A549 (cell line): ENCODE data around the gene PTPN23. TPM values are rescaled to one million over a fixed set of nuclear protein-coding genes. Genes with fewer than 3 reads are reported as not detected.

Experiments
- ATAC-seq, 2 experiments: fragments of 200-7000 bp in 1 of 2; fragments of >200 bp in 1 of 2; cut with Nextera tagmentation in 1 of 2; cut with Tn5 transposase in 1 of 2; 3 replicates each; pipeline versions ENCODE4 v1.8.0 to v1.9.1; 2018 to 2020; ENCODE audit warnings: mild to moderate bottlenecking in 1 of 2, moderate library complexity in 1 of 2
- CTCF ChIA-PET: fragments of 300-600 bp; sonication (Branson Sonifier 250); formaldehyde crosslinking; extraction: SDS; loops from one replicate; lab custom pipeline; 2021; ENCODE audit warnings: antibody characterized with exemption, inconsistent platforms; lab: Yijun Ruan, JAX
- POLR2A ChIA-PET: fragments of 350-600 bp; formaldehyde crosslinking; extraction: SDS; loops from one replicate; lab custom pipeline; 2021; ENCODE audit warnings: antibody characterized with exemption, inconsistent platforms; lab: Yijun Ruan, JAX
- DNase-seq, 2 experiments: peaks; one replicate each; pipeline versions ENCODE4 v3.0.0 to v3.0.0-alpha.2; 2011 to 2016; ENCODE audit warnings: low read depth in 1 of 2, low spot score in 1 of 2
- FAIRE-seq: peaks from 2 replicates; lab custom pipeline; 2011; peaks lifted over from hg19 to GRCh38; lab: Jason Lieb, UNC
- H3K27ac ChIP-seq, 2 experiments: fragments of >200 bp; sonication (Bioruptor Twin); formaldehyde crosslinking; 3 replicates each; pipeline ENCODE4 v1.5.1; 2016 to 2017
- H3K4me1 ChIP-seq: fragments of >200 bp; sonication (Bioruptor Twin); formaldehyde crosslinking; 3 replicates; pipeline ENCODE4 v1.6.1; 2016
- H3K4me2 ChIP-seq: fragments of >200 bp; sonication (Bioruptor Twin); formaldehyde crosslinking; 3 replicates; pipeline ENCODE4 v1.6.1; 2016
- H3K4me3 ChIP-seq: fragments of >200 bp; sonication (Bioruptor Twin); formaldehyde crosslinking; 3 replicates; pipeline ENCODE4 v1.5.1; 2016
- H3K9me3 ChIP-seq: fragments of >200 bp; sonication (Bioruptor Twin); formaldehyde crosslinking; 3 replicates; pipeline ENCODE4 v1.6.1; 2016
- CBX8 ChIP-seq: fragments of 200-600 bp; sonication (generic); IDR thresholded peaks from 2 replicates; pipeline ENCODE4 v1.6.1; 2016
- CEBPB ChIP-seq, 2 experiments: fragments of >200 bp in 1 of 2; sonication (Bioruptor Twin) in 1 of 2; formaldehyde crosslinking in 1 of 2; IDR thresholded peaks; 2 replicates each; pipeline ENCODE4 v1.6.1; 2012 to 2016
- CHD2 ChIP-seq: fragments of 150-350 bp; IDR thresholded peaks from 2 replicates; pipeline ENCODE4 v1.6.1; 2014; ENCODE audit warnings: low read length; ENCODE audit not compliant: partially characterized antibody
- E2F6 ChIP-seq: IDR thresholded peaks from 2 replicates; pipeline ENCODE4 v1.6.1; 2012; ENCODE audit warnings: low read depth, borderline replicate concordance
- EHF ChIP-seq: fragments of 250-450 bp; sonication (Bioruptor Pico); IDR thresholded peaks from 2 replicates; pipeline ENCODE4 v1.5.0; 2020; ENCODE audit warnings: mild to moderate bottlenecking
- EHMT2 ChIP-seq: fragments of 200-600 bp; sonication (generic); IDR thresholded peaks from 2 replicates; pipeline ENCODE4 v1.6.1; 2016; ENCODE audit warnings: antibody characterized with exemption, low read depth, mild to moderate bottlenecking, moderate library complexity
- EP300 ChIP-seq, 2 experiments: fragments of >200 bp; sonication (Bioruptor Twin); formaldehyde crosslinking; IDR thresholded peaks; 2 replicates in 1 of 2; 3 replicates in 1 of 2; pipeline ENCODE4 v1.6.1; 2016 to 2017
- FOXS1 ChIP-seq: fragments of 250-450 bp; sonication (Bioruptor Pico); IDR thresholded peaks from 2 replicates; pipeline ENCODE4 v1.5.0; 2020; ENCODE audit warnings: mild to moderate bottlenecking, moderate library complexity
- GATA3 ChIP-seq: IDR thresholded peaks from 2 replicates; pipeline ENCODE4 v1.6.1; 2012; ENCODE audit warnings: borderline replicate concordance
- HDAC2 ChIP-seq: fragments of 200-600 bp; sonication (generic); IDR thresholded peaks from 2 replicates; pipeline ENCODE4 v1.6.1; 2016
- HEYL ChIP-seq: fragments of 250-450 bp; sonication (Bioruptor Pico); IDR thresholded peaks from 2 replicates; pipeline ENCODE4 v1.8.0; 2021; ENCODE audit warnings: mild to moderate bottlenecking, moderate library complexity
- JUNB ChIP-seq: fragments of >200 bp; sonication (Bioruptor Twin); formaldehyde crosslinking; IDR thresholded peaks from 2 replicates; pipeline ENCODE4 v1.6.1; 2016
- KDM1A ChIP-seq: fragments of 200-600 bp; sonication (generic); IDR thresholded peaks from 2 replicates; pipeline ENCODE4 v1.6.1; 2016; ENCODE audit warnings: low read depth, mild to moderate bottlenecking
- KDM5A ChIP-seq: fragments of 200-600 bp; sonication (generic); IDR thresholded peaks from 2 replicates; pipeline ENCODE4 v1.6.1; 2016; ENCODE audit warnings: antibody characterized with exemption, mild to moderate bottlenecking
- MYC ChIP-seq: IDR thresholded peaks from 2 replicates; pipeline ENCODE4 v1.6.1; 2012; ENCODE audit warnings: mild to moderate bottlenecking, inconsistent platforms, low read length, improper control_type of control experiment, borderline replicate concordance
- NPAS2 ChIP-seq: fragments of 250-450 bp; sonication (Bioruptor Pico); IDR thresholded peaks from 2 replicates; pipeline ENCODE4 v1.8.0; 2022; ENCODE audit warnings: mild to moderate bottlenecking, moderate library complexity, borderline replicate concordance
- POLR2A ChIP-seq: IDR thresholded peaks from 2 replicates; pipeline ENCODE4 v1.6.1; 2012; ENCODE audit warnings: mild to moderate bottlenecking, low read length
- POLR2AphosphoS2 ChIP-seq: conservative IDR thresholded peaks from 2 replicates; pipeline ENCODE4 v1.6.1; 2012; ENCODE audit warnings: low read length, improper control_type of control experiment, inconsistent platforms
- RAD21 ChIP-seq, 2 experiments: fragments of >200 bp in 1 of 2; sonication (Bioruptor Twin) in 1 of 2; formaldehyde crosslinking in 1 of 2; IDR thresholded peaks in 1 of 2; conservative IDR thresholded peaks in 1 of 2; 2 replicates in 1 of 2; 3 replicates in 1 of 2; pipeline ENCODE4 v1.6.1; 2012 to 2018; ENCODE audit warnings: inconsistent platforms in 1 of 2
- RARB ChIP-seq: fragments of 250-450 bp; sonication (Bioruptor Pico); IDR thresholded peaks from 2 replicates; pipeline ENCODE4 v1.8.0; 2021; ENCODE audit warnings: mild to moderate bottlenecking, moderate library complexity
- RCOR1 ChIP-seq: fragments of 150-350 bp; IDR thresholded peaks from 2 replicates; pipeline ENCODE4 v1.6.1; 2014; ENCODE audit warnings: antibody characterized with exemption, low read length, low read depth
- RFX5 ChIP-seq: fragments of 450-650 bp; IDR thresholded peaks from 2 replicates; pipeline ENCODE4 v1.7.1; 2014; ENCODE audit warnings: antibody characterized with exemption, mild to moderate bottlenecking, moderate library complexity
- ZC3H11A ChIP-seq: fragments of 450-650 bp; IDR thresholded peaks from 2 replicates; pipeline ENCODE4 v1.6.1; 2014; ENCODE audit warnings: antibody characterized with exemption, mild to moderate bottlenecking
- ZNF302 ChIP-seq: fragments of 250-450 bp; sonication (Bioruptor Pico); IDR thresholded peaks from 2 replicates; pipeline ENCODE4 v1.9.0; 2021; ENCODE audit warnings: inconsistent platforms, mild to moderate bottlenecking, moderate library complexity
- WGBS: methylation state at CpG from one replicate; pipeline ENCODE4 v1.1.6; 2017; ENCODE audit errors: missing lambda C conversion rate; 5-methylcytosine and 5-hydroxymethylcytosine counted together
- polyA plus RNA-seq, 4 experiments: library from polyadenylated mRNA; depleted of rRNA in 3 of 4; stranded (reverse); fragments of >200 nt; fragmentation: RNase III in 1 of 4; extraction: RNeasy Plus Mini Kit Qiagen cat#74134 plus additional on column Dnase treatment in 1 of 4; gene quantifications; 2 replicates in 3 of 4; 3 replicates in 1 of 4; pipeline ENCODE4 v1.2.3, GENCODE V29; 2011 to 2017
- TF ChIP-seq, protein P1 (sequence below): fragments of 200-600 bp; sonication (generic); IDR thresholded peaks from 2 replicates; pipeline ENCODE4 v1.6.1; 2016; ENCODE audit warnings: antibody characterized with exemption, mild to moderate bottlenecking, moderate library complexity
- TF ChIP-seq, protein P2 (sequence below): fragments of 150-350 bp; IDR thresholded peaks from 2 replicates; pipeline ENCODE4 v1.6.1; 2014; ENCODE audit warnings: low read depth, mild to moderate bottlenecking, low read length
- TF ChIP-seq, protein P3 (sequence below): fragments of >200 bp; sonication (Bioruptor Twin); formaldehyde crosslinking; IDR thresholded peaks from 3 replicates; pipeline ENCODE4 v1.6.1; 2016

The PTPN23 gene
- polyA plus RNA-seq, 2 of the 4 experiments (the other 2 are of a cell fraction) = 1.5 to 16.8 TPM

- TF ChIP-seq, protein P1, sequence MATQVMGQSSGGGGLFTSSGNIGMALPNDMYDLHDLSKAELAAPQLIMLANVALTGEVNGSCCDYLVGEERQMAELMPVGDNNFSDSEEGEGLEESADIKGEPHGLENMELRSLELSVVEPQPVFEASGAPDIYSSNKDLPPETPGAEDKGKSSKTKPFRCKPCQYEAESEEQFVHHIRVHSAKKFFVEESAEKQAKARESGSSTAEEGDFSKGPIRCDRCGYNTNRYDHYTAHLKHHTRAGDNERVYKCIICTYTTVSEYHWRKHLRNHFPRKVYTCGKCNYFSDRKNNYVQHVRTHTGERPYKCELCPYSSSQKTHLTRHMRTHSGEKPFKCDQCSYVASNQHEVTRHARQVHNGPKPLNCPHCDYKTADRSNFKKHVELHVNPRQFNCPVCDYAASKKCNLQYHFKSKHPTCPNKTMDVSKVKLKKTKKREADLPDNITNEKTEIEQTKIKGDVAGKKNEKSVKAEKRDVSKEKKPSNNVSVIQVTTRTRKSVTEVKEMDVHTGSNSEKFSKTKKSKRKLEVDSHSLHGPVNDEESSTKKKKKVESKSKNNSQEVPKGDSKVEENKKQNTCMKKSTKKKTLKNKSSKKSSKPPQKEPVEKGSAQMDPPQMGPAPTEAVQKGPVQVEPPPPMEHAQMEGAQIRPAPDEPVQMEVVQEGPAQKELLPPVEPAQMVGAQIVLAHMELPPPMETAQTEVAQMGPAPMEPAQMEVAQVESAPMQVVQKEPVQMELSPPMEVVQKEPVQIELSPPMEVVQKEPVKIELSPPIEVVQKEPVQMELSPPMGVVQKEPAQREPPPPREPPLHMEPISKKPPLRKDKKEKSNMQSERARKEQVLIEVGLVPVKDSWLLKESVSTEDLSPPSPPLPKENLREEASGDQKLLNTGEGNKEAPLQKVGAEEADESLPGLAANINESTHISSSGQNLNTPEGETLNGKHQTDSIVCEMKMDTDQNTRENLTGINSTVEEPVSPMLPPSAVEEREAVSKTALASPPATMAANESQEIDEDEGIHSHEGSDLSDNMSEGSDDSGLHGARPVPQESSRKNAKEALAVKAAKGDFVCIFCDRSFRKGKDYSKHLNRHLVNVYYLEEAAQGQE = no peak
- TF ChIP-seq POLR2AphosphoS2 = no peak
- no peak for TF ChIP-seq POLR2A
Measured at GRCh38 chr3:47365213-47366153, 15.3 kb upstream of the PTPN23 start (continued).

DNA sequence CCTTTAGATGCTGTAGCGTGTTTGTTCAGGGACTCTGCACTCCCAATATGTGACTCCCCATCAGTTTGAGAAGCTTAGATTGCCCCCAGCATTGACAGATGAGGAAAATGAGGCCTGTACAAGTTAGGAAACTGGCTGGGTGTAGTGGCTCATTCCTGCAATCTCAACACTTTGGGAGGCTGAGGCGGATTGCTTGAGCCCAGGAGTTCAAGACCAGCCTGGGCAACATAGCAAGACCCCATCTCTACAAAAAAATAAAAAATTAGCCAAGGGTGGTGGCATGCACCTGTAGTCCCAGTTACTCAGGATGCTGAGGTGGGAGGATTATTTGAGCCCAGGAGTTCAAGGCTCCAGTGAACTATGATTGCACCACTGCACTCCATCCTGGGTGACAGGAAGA, 14.0 kb upstream of the PTPN23 start:
- no peak overlapping the region for H3K27ac ChIP-seq
- ATAC-seq (no peak), FAIRE-seq (no peak), DNase-seq (no peak)
- TF ChIP-seq KDM1A (no peak), ZNF302 (CRISPR knock-in tag) (no peak), MYC (no peak), CBX8 (no peak), JUNB (no peak), RARB (CRISPR knock-in tag) (no peak), FOXS1 (CRISPR knock-in tag) (no peak), E2F6 (no peak), CHD2 (no peak), NPAS2 (no peak), POLR2AphosphoS2 (no peak), RAD21 (conservative IDR thresholded peaks at IDR 0.05 in 1 of 2, IDR thresholded peaks at IDR 0.05 in 1 of 2) (no peak), CEBPB (IDR thresholded peaks at IDR 0.05) (no peak), RFX5 (no peak), ZC3H11A (no peak), GATA3 (no peak)
- ChIA-PET POLR2A (no interaction called here), CTCF (no interaction called here)
- no peaks in the 10 kb centered on the region for H3K9me3 ChIP-seq
- WGBS = 79% methylated on average over 2 of the region's 2 CpGs
- H3K4me1 ChIP-seq = no peaks in the 10 kb centered on the region
- no peak overlapping the region for H3K4me2 ChIP-seq
- H3K4me3 ChIP-seq = no peak overlapping the region

DNA sequence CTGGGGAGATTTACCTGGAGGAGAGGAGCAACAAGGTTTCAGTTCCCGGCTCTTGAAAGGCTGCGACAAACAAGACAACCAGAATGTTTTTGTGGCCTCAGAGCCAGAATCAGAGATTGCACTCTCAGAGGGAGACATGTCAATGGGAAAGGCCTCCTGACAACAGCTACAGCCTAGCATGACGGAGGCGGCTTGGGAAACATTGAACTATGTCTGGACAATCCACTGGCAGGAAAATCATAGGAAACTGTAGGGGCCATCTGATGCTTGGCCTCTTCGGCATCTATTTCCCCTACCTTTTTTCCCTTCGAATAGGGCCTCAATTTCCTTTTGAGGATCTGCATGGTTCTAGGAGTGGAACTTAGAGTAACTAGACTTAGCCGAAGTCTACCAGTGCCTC, 13.2 kb upstream of the PTPN23 start:
- FAIRE-seq (no peak), ATAC-seq (no peak), DNase-seq (no peak)
- no peak overlapping the region for H3K4me2 ChIP-seq
- no peak for TF ChIP-seq JUNB
- no peak for TF ChIP-seq EHF (CRISPR knock-in tag)
- no peak for TF ChIP-seq RFX5
- no peak for TF ChIP-seq EP300 (IDR thresholded peaks at IDR 0.05)
- TF ChIP-seq KDM5A = no peak
- TF ChIP-seq CBX8 = no peak
- no peak for TF ChIP-seq E2F6
- no peak for TF ChIP-seq HEYL (CRISPR knock-in tag)
- TF ChIP-seq POLR2A = no peak
- no peak for TF ChIP-seq EHMT2
- TF ChIP-seq, protein P2, sequence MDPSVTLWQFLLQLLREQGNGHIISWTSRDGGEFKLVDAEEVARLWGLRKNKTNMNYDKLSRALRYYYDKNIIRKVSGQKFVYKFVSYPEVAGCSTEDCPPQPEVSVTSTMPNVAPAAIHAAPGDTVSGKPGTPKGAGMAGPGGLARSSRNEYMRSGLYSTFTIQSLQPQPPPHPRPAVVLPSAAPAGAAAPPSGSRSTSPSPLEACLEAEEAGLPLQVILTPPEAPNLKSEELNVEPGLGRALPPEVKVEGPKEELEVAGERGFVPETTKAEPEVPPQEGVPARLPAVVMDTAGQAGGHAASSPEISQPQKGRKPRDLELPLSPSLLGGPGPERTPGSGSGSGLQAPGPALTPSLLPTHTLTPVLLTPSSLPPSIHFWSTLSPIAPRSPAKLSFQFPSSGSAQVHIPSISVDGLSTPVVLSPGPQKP = no peak
- no peak for TF ChIP-seq HDAC2
- TF ChIP-seq, protein P3, sequence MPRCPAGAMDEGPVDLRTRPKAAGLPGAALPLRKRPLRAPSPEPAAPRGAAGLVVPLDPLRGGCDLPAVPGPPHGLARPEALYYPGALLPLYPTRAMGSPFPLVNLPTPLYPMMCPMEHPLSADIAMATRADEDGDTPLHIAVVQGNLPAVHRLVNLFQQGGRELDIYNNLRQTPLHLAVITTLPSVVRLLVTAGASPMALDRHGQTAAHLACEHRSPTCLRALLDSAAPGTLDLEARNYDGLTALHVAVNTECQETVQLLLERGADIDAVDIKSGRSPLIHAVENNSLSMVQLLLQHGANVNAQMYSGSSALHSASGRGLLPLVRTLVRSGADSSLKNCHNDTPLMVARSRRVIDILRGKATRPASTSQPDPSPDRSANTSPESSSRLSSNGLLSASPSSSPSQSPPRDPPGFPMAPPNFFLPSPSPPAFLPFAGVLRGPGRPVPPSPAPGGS = no peak
- TF ChIP-seq RCOR1 = no peak
- TF ChIP-seq RAD21 (conservative IDR thresholded peaks at IDR 0.05 in 1 of 2, IDR thresholded peaks at IDR 0.05 in 1 of 2) = no peak
- H3K4me3 ChIP-seq = no peak overlapping the region
- POLR2A ChIA-PET = no interaction called here
- WGBS = 92% methylated on average over 7 of the region's 7 CpGs
- H3K4me1 ChIP-seq = no peaks in the 10 kb centered on the region
- H3K9me3 ChIP-seq = no peaks in the 10 kb centered on the region
- no peak overlapping the region for H3K27ac ChIP-seq
- CTCF ChIA-PET = interaction anchor here (0.6 kb wide), 1 partner anchor 432 kb away, joined by 5 read pairs; no protein-coding TSS in a partner anchor
